HG02759 (cell line): ENCODE results near the gene RPL18.
"Not testable (repeated sequence)": the region's sequence is repeated elsewhere in the genome, so short reads cannot be mapped to it uniquely, and the experiment has no call there.

Experiments used
- ATAC-seq: cut with Tn5 transposase; IDR thresholded peaks from one replicate; pipeline ENCODE4 v1.9.1; 2021; ENCODE audit warnings: mild to moderate bottlenecking, moderate library complexity; ENCODE audit not compliant: unreplicated experiment

Gene RPL18

DNA sequence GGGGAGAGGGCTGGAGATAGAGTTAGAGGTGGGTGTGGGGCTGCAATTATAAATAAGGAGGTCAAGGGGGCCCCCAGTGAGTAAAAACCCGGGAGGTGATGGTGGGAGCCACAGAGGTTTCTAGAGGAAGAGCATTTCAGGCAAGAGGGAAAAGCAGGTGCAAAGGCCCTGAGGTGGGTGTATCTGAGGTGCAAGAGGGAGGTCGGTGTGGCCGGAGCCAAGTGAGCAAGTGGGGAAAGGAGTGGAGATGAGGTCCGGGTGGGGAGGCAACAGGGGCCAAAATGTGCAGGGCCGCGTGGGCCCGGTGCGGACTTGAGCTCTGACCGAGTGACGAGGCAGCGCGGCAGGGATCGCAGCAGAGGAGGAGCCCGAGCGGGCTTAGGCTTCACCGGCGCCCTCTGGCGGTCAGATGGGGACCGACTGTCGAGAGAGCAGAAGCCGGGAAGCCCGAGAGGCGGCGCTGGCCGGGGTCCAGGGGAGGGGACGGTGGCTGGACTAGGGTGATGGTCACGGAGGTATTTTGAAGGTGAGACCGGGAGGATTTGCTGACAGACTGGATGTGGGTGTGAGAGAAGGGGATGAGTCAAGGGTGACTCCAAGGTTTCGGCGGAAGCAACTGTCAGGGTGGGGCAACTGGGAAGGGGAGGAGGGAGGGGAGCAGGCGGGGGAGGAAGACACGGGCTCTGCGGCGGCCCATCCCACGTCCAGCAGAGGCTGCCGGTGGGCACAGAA, 30.1 kb downstream of the RPL18 start:
- ATAC-seq = no peak

DNA sequence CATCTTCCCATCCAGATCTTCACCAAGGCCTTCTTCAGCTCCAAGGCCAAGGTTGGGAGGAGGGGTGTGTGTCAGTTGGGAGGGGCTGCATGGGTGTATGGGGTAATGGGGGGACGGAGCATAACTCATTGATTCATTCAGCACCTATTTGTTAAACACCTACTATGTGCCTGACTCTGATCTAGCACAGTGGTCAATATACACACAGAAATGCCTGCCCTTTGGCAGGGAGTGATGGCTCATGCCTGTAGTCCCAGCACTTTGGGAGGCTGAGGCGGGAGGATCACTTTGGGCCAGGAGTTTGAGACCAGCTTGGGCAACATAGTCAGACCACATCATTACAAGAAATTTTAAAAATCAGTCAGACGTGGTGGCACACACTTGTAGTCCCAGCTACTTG, 31.6 kb downstream of the RPL18 start:
- no peak for ATAC-seq

DNA sequence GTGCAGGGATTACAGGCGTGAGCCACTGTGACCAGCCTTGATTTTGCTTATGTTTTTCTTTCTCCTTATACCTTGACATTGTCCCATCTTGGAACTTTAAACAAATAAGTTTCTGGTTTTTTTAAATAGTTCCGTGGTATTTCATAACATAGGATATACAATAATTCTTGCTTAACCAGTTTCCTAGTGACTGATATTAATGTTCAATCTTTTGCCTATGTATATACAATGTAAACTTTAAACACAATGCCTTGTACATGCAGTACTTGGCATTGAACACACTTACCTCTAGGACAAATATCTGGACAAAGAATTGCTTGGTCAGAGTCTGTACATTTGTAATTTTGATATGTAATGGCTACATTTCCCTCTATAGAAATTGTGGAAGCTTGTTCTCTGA, 36.8 kb downstream of the RPL18 start:
- ATAC-seq = no peak

DNA sequence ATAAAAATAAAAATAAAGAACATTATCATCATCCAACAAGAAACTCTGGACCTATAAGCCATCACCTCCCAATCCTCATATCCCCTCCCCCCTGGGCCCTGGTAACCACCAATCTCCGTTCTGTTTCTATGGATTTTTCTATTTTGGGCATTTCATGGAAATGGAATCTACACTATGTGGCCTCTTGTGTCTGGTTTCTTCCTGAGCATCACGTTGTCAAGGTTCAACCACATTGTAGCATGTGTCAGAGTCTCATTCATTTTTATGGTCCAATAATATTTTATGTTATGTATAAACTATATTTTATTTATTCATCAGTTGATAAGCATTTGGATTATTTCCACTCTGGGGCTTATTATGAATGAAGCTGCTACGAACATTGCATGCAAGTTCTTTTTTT, 40.1 kb downstream of the RPL18 start:
- no peak for ATAC-seq

DNA sequence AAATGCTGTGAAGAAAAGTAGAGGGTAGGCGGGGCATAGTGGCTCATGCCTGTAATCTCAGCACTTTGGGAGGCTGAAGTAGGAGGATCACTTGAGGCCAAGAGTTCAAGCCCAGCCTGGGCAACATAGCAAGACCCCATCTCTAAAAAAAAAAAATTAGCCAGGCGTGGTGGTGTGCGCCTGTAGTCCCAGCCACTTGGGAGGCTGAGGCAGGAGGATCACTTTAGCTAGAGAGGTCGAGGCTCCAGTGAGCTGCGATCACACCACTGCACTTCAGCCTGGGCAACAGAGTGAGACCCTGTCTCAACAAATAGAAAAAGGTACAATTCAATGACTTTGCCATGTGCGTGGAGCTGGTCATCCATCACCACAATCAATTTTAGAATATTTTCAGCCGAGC, 41.1 kb downstream of the RPL18 start:
- not testable (repeated sequence) for ATAC-seq

DNA sequence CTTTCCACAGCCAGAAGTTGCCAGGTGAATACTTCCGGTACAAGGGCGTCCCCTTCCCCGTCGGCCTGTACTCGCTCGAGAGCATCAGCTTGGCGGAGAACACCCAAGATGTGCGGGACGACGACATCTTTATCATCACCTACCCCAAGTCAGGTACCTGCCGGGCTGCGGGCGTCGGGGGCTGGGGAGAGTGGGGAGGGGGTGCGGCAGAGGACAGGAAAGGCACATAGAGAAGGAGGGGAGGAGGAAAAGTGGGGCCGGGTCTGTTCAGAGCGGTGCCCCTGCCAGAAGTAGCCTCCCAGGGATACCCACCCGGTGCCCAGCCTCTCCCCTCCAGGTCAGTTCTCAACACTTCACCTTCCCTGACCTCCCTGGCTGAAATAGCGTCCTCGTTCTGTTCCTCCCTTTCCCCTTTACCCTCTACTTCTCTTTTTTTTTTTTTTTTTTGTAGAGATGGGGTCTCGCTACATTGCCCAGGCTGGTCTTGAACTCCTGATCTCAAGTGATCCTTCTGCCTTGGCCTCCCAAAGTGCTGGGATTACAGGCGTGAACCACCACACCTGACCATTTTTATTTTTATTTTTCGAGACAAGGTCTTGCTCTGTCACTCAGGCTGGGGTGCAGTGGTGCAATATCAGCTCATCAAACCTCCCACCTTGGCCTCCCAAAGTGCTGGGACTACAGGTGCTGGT, 42.9 kb downstream of the RPL18 start:
- no peak for ATAC-seq

DNA sequence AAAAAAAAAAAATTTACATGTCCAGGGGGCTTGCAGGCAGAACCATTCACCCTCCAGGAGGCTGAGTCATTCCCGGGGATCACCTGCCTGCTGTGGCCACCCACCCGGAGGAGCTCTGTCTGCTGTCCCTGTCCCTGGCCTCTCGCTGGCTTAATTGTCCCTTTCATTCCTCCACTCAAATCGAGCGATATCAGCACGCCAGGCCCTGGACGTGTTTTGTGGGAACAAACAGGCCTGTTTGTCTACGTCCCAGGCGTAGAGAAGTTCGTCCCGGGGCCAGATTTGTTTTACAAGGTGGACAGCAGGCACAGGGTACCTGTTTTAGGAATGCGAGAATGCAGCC, 45.8 kb downstream of the RPL18 start:
- no peak for ATAC-seq

DNA sequence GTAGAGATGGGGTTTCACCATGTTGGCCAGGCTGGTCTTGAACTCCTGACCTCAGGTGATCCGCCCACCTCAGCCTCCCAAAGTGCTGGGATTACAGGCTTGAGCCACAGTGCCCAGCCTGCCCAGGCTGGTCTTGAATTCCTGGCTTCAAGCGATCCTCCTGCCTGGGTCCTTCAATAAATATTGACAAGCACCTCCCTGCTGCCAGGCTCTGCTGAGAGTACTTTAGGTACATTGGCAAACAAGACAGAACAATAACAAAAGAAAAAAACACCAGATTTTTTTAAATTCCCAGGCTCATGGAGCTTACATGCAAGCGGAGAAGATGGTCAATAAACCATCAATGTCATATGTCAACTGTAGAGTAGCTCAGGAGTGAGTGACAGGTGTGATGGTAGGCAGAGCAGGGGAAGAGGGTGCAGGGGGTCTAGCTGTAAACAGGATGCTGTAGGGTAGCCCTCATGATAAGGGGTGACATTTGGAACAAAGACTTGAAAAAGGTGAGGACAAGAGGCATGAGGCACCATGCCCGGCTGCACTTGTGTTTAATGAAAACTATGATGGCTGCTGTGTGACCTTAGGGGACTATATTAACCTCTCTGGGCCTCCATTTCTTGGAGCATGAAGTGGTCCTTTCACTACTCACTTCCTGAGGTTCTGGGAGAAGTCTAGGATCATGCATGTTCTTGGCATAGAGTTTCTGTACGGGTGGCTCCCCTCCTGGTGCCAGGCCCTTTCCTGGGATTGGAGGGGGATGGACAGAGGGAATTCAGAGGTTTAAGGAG, 47.4 kb downstream of the RPL18 start:
- no peak for ATAC-seq

DNA sequence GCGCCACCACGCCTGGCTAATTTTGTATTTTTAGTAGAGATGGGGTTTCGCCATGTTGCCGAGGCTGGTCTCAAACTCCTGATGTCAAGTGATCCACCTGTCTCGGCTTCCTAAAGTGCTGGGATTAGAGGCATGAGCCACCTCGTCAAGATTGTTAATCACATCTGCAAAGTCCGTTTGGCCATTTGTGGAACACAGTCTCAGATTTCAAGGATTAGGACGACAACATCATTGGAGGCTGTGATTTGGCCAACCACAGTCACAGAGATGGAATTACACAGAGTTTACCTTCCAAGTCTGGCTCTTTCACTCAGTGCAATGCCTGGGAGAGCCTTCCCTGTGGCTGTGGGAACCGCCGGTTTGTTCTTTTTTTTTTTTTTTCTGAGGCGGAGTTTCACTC, 49.2 kb downstream of the RPL18 start:
- no peak for ATAC-seq

DNA sequence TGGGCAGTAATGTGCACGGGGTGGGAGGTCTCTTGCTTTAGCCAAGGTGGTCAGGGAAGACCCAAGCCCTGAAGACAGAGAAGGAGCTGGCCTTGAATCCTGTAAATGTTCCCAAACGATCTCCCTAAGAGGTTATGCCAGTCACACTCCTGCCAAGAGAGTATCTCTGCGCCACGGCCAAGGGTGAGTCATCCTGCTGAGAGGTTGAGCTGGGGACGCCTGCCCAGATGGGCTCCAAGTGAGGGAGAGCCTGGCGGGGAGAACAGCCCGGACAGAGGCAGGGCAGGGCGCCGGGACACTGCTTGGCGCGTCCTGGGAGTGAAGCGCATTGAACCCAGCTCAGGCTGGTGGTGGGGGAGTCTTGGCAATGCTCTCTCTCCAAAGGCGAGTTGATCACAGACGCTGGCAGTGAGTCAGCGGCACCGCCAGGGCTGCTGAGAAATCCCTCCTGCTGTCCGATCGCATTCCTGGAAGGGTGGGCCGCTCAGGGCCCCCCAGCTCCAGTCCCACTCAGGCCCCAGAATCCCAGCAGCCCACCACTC, 50.6 kb downstream of the RPL18 start:
- no peak for ATAC-seq
